DOHH2 (cell line): Measurements from ENCODE around the gene LGALS12.

Experiments
- CTCF ChIP-seq: fragments of 200-600 bp; sonication (generic); IDR thresholded peaks from one replicate; pipeline ENCODE4 v1.5.1; 2014; ENCODE audit warnings: antibody characterized with exemption, mild to moderate bottlenecking, low read depth, low read length; ENCODE audit not compliant: poor library complexity, severe bottlenecking
- EZH2phosphoT487 ChIP-seq: fragments of 200-600 bp; sonication (generic); IDR thresholded peaks from 2 replicates; pipeline ENCODE4 v1.6.1; 2017; ENCODE audit warnings: borderline replicate concordance, mild to moderate bottlenecking, antibody characterized with exemption, low read length, moderate library complexity, mixed read lengths

GRCh38 chr11:63523151-63523550 is 17.3 kb downstream of the LGALS12 start:
- TF ChIP-seq EZH2phosphoT487 (no peak), CTCF (no peak)
